PFSK-1 (cell line): ENCODE data around the gene CC2D1B.

Source experiments
- FOXP2 ChIP-seq: optimal IDR thresholded peaks from 2 replicates; pipeline ENCODE3; 2011; ENCODE audit warnings: borderline replicate concordance, control low read depth, inconsistent platforms; ENCODE audit not compliant: insufficient read depth; ENCODE audit errors: extremely low read length, extremely low read depth
- POLR2AphosphoS5 ChIP-seq: IDR thresholded peaks from 2 replicates; pipeline ENCODE4 v1.6.1; 2012; ENCODE audit warnings: low read depth, mild to moderate bottlenecking, control low read depth, low read length, moderate library complexity
- REST ChIP-seq, 2 experiments: IDR thresholded peaks; 2 replicates each; pipeline versions ENCODE4 v1.6.1 to v1.8.0; 2011 to 2012; ENCODE audit warnings: low read depth in 2 of 2, low read length in 2 of 2, control low read depth in 1 of 2, inconsistent platforms in 1 of 2, mild to moderate bottlenecking in 1 of 2, moderate library complexity in 1 of 2; ENCODE audit not compliant: insufficient read depth in 1 of 2
- SIN3A ChIP-seq: IDR thresholded peaks from 2 replicates; pipeline ENCODE4 v1.6.1; 2012; ENCODE audit warnings: mild to moderate bottlenecking, low read length, moderate library complexity, borderline replicate concordance; ENCODE audit not compliant: insufficient read depth
- TAF1 ChIP-seq: IDR thresholded peaks from 2 replicates; pipeline ENCODE4 v1.6.1; 2012; ENCODE audit warnings: low read length, control low read depth, borderline replicate concordance; ENCODE audit not compliant: insufficient read depth

CC2D1B gene

GRCh38 chr1:52360595-52360968 lies 5.4 kb downstream of the CC2D1B start:
- TF ChIP-seq POLR2AphosphoS5, result no peak

- TF ChIP-seq REST (IDR thresholded peaks at IDR 0.05; ENCODE audit: insufficient read depth in 1 of 2, low read depth in 2 of 2, low read length in 2 of 2) (no peak), SIN3A (no peak), TAF1 (no peak), POLR2AphosphoS5 (no peak), FOXP2 (no peak)
These were observed 6.1 kb downstream of the CC2D1B start for GRCh38 chr1:52359676-52360594.

- no peak for TF ChIP-seq FOXP2
- no peak for TF ChIP-seq REST (IDR thresholded peaks at IDR 0.05; ENCODE audit: insufficient read depth in 1 of 2, low read depth in 2 of 2, low read length in 2 of 2)
- no peak for TF ChIP-seq SIN3A
- no peak for TF ChIP-seq TAF1
- TF ChIP-seq POLR2AphosphoS5, result no peak
These were observed 7.0 kb downstream of the CC2D1B start for GRCh38 chr1:52358851-52359497.

- TF ChIP-seq TAF1, result no peak
- no peak for TF ChIP-seq POLR2AphosphoS5
- TF ChIP-seq SIN3A, result no peak
- no peak for TF ChIP-seq FOXP2
- no peak for TF ChIP-seq REST (IDR thresholded peaks at IDR 0.05; ENCODE audit: insufficient read depth in 1 of 2, low read depth in 2 of 2, low read length in 2 of 2)
These were observed 8.6 kb downstream of the CC2D1B start for GRCh38 chr1:52357397-52357796.

GRCh38 chr1:52356818-52357355 lies 9.1 kb downstream of the CC2D1B start:
- no peak for TF ChIP-seq TAF1
- TF ChIP-seq SIN3A, result no peak
- no peak for TF ChIP-seq REST (IDR thresholded peaks at IDR 0.05; ENCODE audit: insufficient read depth in 1 of 2, low read depth in 2 of 2, low read length in 2 of 2)
- no peak for TF ChIP-seq POLR2AphosphoS5
- TF ChIP-seq FOXP2, result no peak
